Liver (tissue), 3 donors: ENCODE measurements around the gene CNTN3.

Source experiments
- CTCF ChIP-seq: fragments of 150-350 bp; IDR thresholded peaks from 2 replicates; pipeline ENCODE4 v1.5.1; 2017; ENCODE audit warnings: improper control_type of control experiment, low read depth, low read length; ENCODE audit not compliant: missing input control
- HNF4A ChIP-seq, 2 donors: conservative IDR thresholded peaks; 2 replicates each; pipeline ENCODE4 v1.6.1; 2016; ENCODE audit warnings: antibody characterized with exemption in 2 of 2, mild to moderate bottlenecking in 2 of 2
- SP1 ChIP-seq: IDR thresholded peaks from 2 replicates; pipeline ENCODE4 v1.6.1; 2018; ENCODE audit warnings: antibody characterized with exemption, mild to moderate bottlenecking
- YY1 ChIP-seq: IDR thresholded peaks from 2 replicates; pipeline ENCODE4 v1.6.1; 2016; ENCODE audit warnings: antibody characterized with exemption, mild to moderate bottlenecking
- TF ChIP-seq, protein P1 (sequence below): IDR thresholded peaks from 2 replicates; pipeline ENCODE4 v1.6.1; 2016; ENCODE audit warnings: antibody characterized with exemption
- TF ChIP-seq, protein P2 (sequence below): IDR thresholded peaks from 2 replicates; pipeline ENCODE4 v1.6.1; 2016; ENCODE audit warnings: antibody characterized with exemption
- donor health status: healthy.
- donor health status: healthy.

DNA sequence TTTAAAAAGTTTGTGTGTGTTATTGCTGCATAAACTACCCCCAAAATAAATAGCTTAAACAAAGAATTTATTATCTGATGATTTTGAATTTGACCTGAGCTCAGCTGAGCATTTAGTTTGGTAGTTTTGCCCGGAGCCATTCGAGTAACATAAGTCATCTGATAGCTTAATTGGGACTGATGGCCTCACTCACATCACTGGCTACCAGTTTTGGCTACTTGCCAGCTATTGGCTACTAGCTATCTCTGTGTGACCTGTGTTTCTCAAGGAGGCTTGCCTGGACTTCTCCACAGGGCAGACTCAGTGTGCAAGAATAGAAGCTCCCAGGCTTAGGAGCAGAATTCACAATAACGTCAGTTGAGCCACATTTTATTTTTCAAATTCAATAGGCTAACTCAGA is 9.0 kb downstream of the CNTN3 start:
- no peak for TF ChIP-seq YY1
- TF ChIP-seq CTCF, result no peak
- no peak for TF ChIP-seq SP1
- TF ChIP-seq, protein P1, sequence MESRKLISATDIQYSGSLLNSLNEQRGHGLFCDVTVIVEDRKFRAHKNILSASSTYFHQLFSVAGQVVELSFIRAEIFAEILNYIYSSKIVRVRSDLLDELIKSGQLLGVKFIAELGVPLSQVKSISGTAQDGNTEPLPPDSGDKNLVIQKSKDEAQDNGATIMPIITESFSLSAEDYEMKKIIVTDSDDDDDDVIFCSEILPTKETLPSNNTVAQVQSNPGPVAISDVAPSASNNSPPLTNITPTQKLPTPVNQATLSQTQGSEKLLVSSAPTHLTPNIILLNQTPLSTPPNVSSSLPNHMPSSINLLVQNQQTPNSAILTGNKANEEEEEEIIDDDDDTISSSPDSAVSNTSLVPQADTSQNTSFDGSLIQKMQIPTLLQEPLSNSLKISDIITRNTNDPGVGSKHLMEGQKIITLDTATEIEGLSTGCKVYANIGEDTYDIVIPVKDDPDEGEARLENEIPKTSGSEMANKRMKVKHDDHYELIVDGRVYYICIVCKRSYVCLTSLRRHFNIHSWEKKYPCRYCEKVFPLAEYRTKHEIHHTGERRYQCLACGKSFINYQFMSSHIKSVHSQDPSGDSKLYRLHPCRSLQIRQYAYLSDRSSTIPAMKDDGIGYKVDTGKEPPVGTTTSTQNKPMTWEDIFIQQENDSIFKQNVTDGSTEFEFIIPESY, result no peak
- TF ChIP-seq, protein P2, sequence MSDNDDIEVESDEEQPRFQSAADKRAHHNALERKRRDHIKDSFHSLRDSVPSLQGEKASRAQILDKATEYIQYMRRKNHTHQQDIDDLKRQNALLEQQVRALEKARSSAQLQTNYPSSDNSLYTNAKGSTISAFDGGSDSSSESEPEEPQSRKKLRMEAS, result no peak
- TF ChIP-seq HNF4A (conservative IDR thresholded peaks at IDR 0.05), result no peak
